SU-DHL-6 (cell line): ENCODE results near the gene CRTAC1.

Source experiments
- CTCF ChIP-seq: fragments of 200-600 bp; sonication (generic); IDR thresholded peaks from one replicate; pipeline ENCODE4 v1.5.1; 2017; ENCODE audit warnings: antibody characterized with exemption, mild to moderate bottlenecking, low read length, moderate library complexity; ENCODE audit not compliant: insufficient read depth, poor library complexity, severe bottlenecking
- EZH2phosphoT487 ChIP-seq: fragments of 200-600 bp; sonication (generic), shearing (Covaris generic); conservative IDR thresholded peaks from 2 replicates; pipeline ENCODE4 v1.6.1; 2018; ENCODE audit warnings: mild to moderate bottlenecking, antibody characterized with exemption, low read length, moderate library complexity, mixed read lengths

- no peak for TF ChIP-seq CTCF
- no peak for TF ChIP-seq EZH2phosphoT487
Measured at GRCh38 chr10:97850446-97850845, 180.0 kb downstream of the CRTAC1 start.
